Endothelial cell (in vitro differentiated cells): Measurements from ENCODE around the gene IRF7. TPM values are rescaled to one million over a fixed set of nuclear protein-coding genes. Genes with fewer than 3 reads are reported as not detected.

Source experiments
- DNase-seq: peaks from one replicate; pipeline ENCODE4 v3.0.0; 2021; ENCODE audit warnings: low spot score
- H3K27ac Mint-ChIP-seq: one replicate; pipeline ENCODE4 v1.8.0; 2021; ENCODE audit warnings: mixed read lengths, inconsistent platforms; ENCODE audit not compliant: unreplicated experiment
- H3K27me3 Mint-ChIP-seq: one replicate; pipeline ENCODE4 v1.8.0; 2021; ENCODE audit warnings: mild to moderate bottlenecking, moderate library complexity, mixed read lengths, inconsistent platforms; ENCODE audit not compliant: unreplicated experiment
- H3K36me3 Mint-ChIP-seq: one replicate; pipeline ENCODE4 v1.8.0; 2021; ENCODE audit warnings: mild to moderate bottlenecking, low read depth, mixed read lengths, inconsistent platforms; ENCODE audit not compliant: unreplicated experiment
- H3K4me1 Mint-ChIP-seq: one replicate; pipeline ENCODE4 v1.8.0; 2021; ENCODE audit warnings: mild to moderate bottlenecking, mixed read lengths, inconsistent platforms; ENCODE audit not compliant: unreplicated experiment
- H3K4me3 Mint-ChIP-seq: one replicate; pipeline ENCODE4 v1.8.0; 2021; ENCODE audit warnings: mild to moderate bottlenecking, mixed read lengths, inconsistent platforms; ENCODE audit not compliant: unreplicated experiment
- H3K9me3 Mint-ChIP-seq: one replicate; pipeline ENCODE4 v1.8.0; 2021; ENCODE audit warnings: mixed read lengths, inconsistent platforms; ENCODE audit not compliant: unreplicated experiment
- CTCF ChIP-seq: fragments of 200-600 bp; sonication (generic); IDR thresholded peaks from one replicate; pipeline ENCODE4 v1.5.0; 2021; ENCODE audit warnings: antibody characterized with exemption; ENCODE audit not compliant: unreplicated experiment
- total RNA-seq: library from RNA; stranded (reverse); fragmentation: NEBNext Ultra II Directional; extraction: Animal tissue kit (Norgen Biotek cat#: 25700); gene quantifications from one replicate; pipeline ENCODE4 v1.2.1, GENCODE V29; 2021; ENCODE audit not compliant: unreplicated experiment

Gene IRF7
- total RNA-seq, 1 donor from 2014 or later, result 11.6 TPM

GRCh38 chr11:624705-625635 lies 9.2 kb upstream of the IRF7 start, which contains the start of gene CDHR5:
Gene CDHR5, minus strand, starts transcription at chr11:624955. Its CDS starts 53 bp downstream, at chr11:624902.
- Mint-ChIP-seq H3K27me3 (peaks cover 23% of the 10 kb centered on the region), H3K4me3 (no peak within 1 kb of the TSS), H3K4me1 (peaks cover 8% of the 10 kb centered on the region), H3K27ac (no peak within 1 kb of the TSS), H3K9me3 (no peaks in the 10 kb centered on the region), H3K36me3 (peaks cover 12% of the 10 kb centered on the region)
- no peak for TF ChIP-seq CTCF
- no peak for DNase-seq

DNA sequence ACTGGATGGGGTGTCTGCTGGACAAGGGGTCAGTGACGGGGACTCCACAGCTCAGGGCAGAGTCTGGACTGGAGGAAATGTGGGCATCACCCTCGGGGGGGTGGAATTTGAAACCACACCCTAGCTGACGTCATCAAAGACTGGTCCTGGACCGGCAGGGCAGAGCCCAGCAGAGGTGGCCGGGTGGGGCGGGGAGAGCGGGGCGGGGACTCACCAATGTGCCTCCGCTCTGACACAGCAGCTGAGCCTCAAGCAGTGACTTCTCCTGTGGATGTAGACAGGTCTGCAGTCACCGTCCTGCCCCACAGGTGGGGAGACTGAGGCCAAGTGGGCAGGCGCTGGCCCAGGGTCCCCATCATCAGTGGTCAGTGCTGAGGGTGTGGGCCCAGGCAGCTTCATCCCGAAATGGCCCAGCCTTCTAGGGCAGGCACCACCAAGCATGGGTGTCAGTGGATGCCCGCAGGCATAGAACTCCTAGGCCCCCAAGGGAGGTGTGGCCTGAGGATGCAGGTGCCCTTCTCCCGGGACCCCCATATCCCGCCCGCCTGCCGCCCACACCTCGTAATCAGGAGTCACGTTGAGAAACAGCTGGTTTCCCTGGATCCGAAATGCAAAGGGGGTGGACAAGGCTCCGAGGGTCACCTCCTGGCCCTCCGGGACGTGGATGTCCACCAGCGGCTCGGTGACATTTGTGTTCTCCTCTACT lies 8.4 kb upstream of the IRF7 start:
- Mint-ChIP-seq H3K36me3 (peaks cover 12% of the 10 kb centered on the region), H3K4me1 (peaks cover 5% of the 10 kb centered on the region), H3K9me3 (no peaks in the 10 kb centered on the region), H3K27ac (no peak overlapping the region), H3K27me3 (peaks cover 24% of the 10 kb centered on the region), H3K4me3 (no peak overlapping the region)
- TF ChIP-seq CTCF, result no peak
- no peak for DNase-seq

DNA sequence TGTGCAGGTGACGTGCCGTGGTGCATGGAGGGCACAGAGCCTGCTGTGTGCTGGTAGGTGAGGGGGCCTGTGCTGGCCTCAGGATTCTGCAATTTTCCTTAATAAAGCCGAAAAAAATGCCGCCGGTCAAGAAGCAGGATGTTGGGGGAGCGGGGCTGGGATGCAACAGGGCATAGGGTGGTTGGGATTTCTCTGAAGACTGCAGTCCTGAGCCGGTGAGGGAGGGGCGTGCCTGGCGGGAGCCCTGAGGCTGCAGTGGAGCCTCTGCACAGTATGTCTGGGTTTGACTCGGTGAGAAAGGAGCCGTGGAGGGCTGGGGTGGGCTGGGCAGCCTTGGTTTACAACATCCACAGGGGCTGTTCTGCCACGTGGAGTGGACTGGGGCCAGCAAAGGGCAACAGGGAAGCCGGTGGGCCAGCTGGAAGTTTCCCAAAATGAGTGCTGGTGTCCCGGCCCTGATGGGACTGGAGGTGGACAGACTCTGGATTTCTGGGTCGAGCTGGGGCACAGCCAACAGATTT lies 7.7 kb upstream of the IRF7 start:
- peaks cover 19% of the 10 kb centered on the region for H3K27me3 Mint-ChIP-seq
- H3K4me3 Mint-ChIP-seq, result no peak overlapping the region
- DNase-seq, result no peak
- H3K27ac Mint-ChIP-seq, result no peak overlapping the region
- peaks cover 6% of the 10 kb centered on the region for H3K36me3 Mint-ChIP-seq
- no peaks in the 10 kb centered on the region for H3K9me3 Mint-ChIP-seq
- no peak for TF ChIP-seq CTCF
- H3K4me1 Mint-ChIP-seq, result peaks cover 4% of the 10 kb centered on the region

- Mint-ChIP-seq H3K27ac (no peak overlapping the region), H3K27me3 (peaks cover 11% of the 10 kb centered on the region), H3K4me3 (no peak overlapping the region), H3K9me3 (no peaks in the 10 kb centered on the region), H3K4me1 (no peaks in the 10 kb centered on the region), H3K36me3 (no peaks in the 10 kb centered on the region)
- DNase-seq, result no peak
- no peak for TF ChIP-seq CTCF
Measured at GRCh38 chr11:621838-622237, 6.1 kb upstream of the IRF7 start.
